Measurements from ENCODE around the gene ZNF672. TPM values are rescaled to one million over a fixed set of nuclear protein-coding genes. Genes with fewer than 3 reads are reported as not detected.
"Not testable (repeated sequence)": the region's sequence is repeated elsewhere in the genome, so short reads cannot be mapped to it uniquely, and the experiment has no call there.

The ZNF672 gene
- polyA plus RNA-seq (2013, experiment 1 of 2; ENCODE audit: insufficient read length): 13.2 TPM
- polyA plus RNA-seq (2013, experiment 2 of 2; ENCODE audit: insufficient read length): 13.5 TPM

DNA sequence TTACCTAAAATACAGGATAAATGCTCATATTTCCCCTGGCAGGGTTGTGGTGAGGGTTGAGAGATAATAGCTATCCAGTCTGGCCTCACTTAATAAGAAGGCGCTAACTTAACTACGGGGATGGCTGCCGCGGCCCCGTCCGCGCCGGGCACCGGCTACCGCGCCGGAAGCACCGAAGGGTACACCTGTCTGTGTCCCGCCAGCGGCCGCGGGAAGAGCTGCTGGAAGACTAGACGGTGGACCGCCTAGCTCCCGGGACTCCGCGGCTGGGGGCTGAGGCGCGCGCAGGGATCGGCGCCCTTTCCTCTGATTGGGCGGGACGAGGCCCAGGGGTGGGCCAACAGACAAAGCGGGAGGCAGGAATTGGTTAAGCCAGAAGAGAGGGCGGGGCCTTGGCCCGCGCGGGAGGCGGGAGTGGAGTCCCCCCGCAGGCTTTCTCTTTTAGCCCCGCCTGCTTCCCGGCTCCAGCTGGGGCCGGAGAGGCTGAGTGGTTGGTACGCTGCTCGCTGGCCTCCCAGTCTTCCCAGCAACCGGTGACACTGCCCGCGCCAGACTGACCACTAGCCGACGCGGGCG lies at the start of gene ZNF672:
Gene ZNF672 (plus strand): TSS at position 444 of the 576 bp plus-strand sequence. CDS start 9,051 bp downstream, outside the sequence.
- peak; percentile 98 for DNase-seq

DNA sequence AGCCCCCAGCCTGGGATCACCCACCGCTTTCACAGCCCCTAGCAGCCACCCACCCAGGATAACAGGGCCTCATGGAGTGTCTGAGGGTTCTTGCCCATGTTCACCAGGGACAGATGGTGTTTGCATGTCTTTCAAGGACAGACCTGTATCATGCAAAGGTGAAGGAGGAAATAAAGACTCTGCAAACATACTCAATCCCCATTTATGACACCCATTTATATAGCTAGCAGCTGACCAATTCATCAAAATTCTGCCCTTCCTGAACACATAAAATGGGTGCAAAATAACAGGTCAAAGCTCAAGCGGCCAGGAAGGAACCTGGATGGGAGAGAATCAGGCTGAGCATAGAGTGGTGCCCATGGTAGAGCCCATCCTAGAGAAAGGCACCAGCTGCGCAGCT lies 49.7 kb upstream of the ZNF672 start:
- no peak for DNase-seq

DNA sequence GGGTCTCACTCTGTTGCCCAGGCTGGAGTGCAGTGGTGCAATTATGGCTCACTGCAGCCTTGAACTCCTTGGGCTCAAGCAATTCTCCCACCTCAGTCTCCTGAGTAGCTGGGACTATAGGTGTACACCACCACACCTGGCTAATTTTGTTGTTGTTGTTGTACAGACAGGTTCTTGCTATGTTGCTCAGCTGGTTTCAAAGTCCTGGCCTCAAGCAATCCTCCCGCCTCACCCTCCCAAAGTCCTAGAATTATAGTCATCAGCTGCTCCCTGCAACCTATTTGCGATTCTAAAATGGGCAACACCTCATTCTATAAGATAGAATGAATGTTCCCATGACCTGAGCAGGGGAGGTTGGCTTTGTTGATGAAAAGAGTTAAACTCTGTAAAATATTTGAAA lies 48.7 kb upstream of the ZNF672 start:
- not testable (repeated sequence) for DNase-seq

DNA sequence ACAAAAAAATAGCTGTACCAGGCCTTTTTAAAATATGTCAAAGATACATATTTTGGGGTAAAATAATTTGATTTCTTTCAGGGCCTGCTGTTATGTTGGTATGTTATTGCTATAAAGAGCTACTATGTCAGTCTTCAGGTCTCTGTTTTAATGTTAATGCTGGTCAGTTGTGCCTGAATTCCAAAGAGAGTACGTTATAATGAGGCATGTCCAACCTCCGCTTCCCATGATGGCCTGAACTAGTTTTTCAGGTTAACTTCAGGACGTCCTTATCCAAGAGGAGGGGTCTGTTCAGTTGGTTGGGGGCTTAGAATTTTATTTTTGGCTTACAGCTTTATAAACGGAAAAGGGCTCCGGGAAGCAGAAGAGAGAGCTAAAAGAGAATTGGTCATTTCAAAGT lies 47.6 kb upstream of the ZNF672 start:
- no peak for DNase-seq

DNA sequence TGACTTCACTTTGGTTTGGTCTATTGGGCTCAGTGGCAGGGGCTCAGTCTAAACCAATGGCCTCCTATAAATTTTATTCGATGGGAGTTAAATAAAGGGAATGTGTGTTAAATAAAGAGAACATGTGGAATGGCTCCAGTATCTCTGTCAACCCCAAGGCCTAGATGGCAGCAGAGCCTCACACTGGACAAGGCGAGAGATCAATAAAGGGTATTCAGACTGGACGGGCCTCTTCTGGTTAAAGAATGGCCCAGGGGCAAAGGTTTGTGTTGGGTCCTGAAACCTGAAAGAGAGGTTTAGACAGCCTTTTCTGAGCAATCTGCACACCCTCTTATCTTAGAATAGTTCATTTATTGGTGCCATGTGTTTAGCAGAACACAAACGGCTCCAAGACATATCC lies 47.0 kb upstream of the ZNF672 start:
- DNase-seq: no peak

DNA sequence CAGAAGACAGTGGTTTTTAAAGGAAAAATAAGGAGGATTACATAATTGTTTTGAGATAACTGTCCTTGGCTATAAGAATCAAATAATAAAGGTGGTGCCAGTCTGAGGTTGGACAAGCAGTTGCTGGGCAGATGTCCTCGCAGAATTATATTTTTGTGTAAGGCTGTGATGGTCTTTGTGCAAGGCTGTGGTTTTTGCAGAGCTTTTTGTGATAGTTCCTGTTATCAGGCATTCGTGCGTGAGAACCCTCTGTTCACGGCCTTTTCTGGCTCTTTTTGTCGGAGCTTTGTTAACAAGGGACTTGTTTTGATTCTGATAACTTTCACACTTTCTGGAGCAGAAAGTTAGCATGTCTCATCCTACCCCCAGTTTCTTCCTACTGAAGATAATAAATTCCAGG lies 45.7 kb upstream of the ZNF672 start:
- no peak for DNase-seq

DNA sequence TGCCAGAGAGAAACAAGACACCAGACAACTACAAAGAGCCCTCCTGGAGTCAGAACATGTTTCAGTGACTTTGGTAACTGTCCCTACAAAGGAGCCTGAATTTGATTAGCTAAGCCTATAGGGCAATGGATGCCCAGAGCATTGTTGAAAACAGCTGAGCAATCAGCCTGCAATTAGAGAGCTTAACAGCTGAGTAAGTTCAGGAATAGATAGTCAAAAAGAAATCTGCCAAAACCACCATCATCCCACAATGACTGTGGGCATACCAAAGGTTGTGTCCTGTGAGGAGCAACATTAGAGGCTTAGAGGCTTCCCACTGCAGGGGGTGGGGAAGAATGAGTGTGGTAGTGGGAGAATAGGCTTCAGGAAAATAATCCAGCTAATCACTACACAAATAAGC lies 44.4 kb upstream of the ZNF672 start:
- no peak for DNase-seq

DNA sequence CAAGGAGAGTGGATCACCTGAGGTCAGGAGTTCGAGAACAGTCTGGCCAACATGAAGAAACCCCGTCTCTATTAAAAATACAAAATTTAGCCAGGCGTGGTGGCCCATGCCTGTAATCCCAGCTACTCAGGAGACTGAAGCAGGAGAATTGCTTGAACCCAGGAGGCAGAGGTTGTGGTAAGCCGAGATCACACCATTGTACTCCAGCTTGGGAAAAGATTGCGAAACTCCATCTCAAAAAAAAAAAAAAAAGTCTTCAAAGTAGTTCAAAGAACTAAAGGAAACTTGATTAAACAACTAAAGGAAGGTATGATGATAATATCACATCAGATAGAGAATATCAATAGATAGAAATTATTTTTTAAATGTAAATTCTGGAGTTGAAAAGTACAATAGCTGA lies 43.4 kb upstream of the ZNF672 start:
- DNase-seq: not testable (repeated sequence)

DNA sequence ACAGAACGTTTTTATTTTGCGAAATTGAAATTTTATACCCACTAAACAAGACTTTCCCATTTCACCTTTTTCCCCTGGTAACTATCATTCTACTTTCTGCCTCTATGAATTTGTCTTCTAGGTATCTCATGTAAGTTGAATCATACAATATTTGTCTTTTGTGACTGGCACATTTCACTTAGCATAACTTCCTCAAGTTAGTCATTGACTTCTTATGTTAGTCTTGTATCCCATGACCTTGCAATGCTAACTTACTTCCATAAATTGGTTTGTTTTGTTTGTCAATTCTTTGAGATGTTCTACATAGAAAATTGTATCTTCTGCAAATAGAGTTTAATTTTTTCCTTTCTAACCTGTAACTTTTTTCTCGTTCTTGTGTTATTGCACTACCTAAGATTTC lies 39.2 kb upstream of the ZNF672 start:
- no peak for DNase-seq

DNA sequence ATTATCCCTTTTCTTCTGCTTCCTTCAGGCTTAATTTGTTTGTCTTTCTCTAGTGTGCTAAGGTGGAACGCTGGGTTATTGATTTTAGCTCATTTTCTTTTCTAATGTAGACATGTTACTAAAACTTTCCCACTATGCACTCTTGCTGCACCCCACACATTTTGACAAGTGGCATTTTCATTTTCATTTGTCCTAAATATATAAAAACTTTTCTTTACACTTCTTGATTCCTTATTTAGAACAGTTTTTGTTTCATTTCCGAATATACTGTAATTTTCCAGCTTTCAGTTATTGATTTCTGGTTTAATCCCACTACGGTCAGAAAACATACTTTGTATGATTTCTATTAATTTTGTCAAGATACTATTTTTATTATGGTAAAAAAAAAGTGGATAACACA lies 37.6 kb upstream of the ZNF672 start:
- no peak for DNase-seq

DNA sequence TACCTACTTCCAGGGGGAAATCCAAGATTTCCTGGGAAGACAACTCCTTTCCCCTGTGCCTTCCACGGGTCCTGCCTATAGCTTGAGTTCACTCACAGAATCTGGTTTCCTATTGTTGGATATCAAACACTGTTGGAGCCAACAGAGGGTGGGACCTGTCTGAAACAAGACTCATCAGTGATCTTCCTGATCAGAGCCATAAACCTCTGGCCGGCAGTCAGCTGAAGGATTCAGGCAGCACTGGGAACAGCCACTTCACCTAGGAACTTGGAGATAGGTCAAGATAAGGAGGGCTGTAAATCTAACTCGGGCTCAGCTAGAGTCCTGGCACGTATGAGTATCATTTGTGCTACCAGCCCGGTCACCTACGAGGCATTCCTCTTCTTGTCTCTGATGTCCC lies 35.6 kb upstream of the ZNF672 start:
- no peak for DNase-seq

DNA sequence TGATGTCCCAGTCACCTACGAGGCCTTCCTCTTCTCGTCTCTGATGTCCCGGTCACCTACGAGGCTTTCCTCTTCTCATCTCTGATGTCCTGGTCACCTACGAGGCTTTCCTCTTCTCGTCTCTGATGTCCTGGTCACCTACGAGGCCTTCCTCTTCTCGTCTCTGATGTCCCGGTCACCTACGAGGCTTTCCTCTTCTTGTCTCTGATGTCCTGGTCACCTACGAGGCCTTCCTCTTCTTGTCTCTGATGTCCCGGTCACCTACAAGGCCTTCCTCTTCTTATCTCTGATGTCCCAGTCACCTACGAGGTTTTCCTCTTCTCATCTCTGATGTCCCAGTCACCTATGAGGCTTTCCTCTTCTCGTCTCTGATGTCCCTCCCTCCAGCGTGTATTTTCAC lies 34.5 kb upstream of the ZNF672 start:
- not testable (repeated sequence) for DNase-seq

DNA sequence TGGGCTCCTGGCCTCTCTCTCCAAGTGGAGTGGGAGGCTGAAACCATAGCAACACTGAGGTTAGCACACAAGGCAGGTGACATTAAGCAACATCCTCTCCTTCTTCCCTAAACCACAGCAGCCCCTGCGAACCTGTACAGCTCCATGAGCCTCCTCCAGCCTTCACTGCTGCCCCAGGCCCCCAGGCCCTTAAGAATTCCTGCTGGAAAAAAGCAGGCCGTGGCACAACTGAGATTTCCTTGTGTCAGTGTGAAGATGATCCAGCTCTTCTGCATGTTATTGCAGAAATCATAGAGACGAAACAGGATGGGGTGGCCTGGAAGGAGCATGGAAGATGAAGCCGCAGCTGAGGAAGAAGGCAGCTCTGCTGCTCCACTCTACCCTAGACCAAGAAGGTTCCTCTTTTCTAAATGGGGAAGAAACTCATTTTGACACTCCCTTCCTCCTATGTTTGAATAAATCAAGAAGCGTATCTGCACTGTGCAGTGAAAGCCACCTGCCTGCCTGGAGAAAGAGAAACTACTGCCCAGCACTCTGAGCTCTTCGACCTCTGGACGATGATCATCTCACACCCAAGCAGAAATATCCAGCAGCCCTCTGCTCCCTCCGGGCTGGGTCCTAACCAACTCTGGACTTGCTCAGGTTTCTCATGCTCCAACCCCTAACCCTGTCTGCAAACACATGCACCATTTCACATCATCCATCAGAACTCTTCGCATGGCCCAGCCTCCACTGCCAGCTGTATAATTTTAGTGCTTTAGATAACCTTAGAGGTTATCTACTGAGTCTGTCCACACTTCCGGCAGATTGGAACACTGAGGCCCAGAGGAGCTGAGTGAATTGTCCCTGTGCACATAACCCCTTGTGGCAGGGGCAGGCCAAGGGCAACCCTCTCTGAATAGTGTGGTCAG lies 33.0 kb upstream of the ZNF672 start:
- no peak for DNase-seq

DNA sequence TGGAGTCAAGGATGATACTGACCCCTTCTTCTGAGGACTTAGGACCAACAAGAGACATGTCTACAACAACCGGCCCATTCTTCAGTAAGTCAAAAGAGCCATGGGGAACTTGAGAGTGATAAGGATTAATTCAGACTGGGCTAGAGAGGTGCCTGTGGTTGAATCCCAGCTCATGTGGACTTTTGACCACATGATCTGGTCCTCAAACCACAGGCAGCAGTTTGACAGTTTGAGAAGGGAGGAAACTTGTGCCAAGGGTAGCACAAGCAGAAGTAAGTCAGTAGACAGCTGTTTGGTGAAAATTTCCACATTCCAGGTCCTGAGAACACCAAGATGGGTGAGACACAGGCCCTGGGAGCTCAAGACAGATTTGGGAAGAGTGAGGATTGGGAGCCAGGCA lies 32.1 kb upstream of the ZNF672 start:
- no peak for DNase-seq

DNA sequence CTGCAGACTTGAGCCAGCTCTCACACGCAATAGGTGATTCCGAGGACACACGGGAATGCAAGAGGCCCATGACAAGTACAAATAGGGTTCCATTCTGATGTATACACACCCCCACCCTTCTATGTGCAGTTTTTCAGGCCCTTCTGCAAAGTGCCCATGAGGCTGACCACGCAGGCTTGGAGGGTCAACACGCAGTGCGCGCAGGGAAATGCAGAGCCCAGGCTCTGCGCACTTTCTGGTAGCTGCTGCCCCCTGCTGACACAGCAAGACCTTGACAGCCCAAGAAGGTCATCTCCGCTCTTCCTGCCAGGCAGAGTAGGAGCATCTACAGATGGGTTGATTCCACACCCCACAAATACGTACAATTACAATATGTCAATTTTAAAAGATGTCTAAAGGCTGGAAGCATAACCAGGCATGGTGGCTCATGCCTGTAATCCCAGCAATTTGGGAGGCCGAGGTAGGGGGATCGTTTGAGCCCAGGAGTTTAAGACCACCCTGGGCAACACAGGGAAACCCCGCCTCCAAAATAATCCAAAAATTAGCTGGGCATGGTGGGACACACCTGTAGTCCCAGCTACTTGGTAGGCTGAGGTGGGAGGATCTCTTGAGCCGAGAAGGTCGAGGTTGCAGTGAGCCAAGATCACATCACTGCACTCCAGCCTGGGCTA lies 30.8 kb upstream of the ZNF672 start:
- DNase-seq: peak; percentile 42

DNA sequence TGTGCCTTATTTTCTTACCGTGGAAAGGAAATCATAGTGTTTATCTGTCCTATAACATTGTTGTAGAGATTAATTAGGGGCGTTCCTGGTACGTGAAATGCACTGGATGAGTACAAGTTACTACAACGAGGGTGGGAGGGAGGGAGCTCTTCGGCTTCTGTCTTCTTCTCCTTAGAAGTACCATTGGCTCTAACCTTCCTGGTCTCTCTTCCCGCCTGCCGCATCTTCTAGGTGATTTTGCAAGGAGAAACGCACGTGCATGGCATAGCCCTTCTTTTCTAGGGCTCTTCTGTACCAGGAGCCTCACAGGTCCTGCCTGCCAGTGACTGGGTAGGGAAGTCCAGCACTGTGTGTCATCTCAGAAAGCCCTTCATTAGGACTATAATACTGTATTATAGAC lies 29.1 kb upstream of the ZNF672 start:
- no peak for DNase-seq

DNA sequence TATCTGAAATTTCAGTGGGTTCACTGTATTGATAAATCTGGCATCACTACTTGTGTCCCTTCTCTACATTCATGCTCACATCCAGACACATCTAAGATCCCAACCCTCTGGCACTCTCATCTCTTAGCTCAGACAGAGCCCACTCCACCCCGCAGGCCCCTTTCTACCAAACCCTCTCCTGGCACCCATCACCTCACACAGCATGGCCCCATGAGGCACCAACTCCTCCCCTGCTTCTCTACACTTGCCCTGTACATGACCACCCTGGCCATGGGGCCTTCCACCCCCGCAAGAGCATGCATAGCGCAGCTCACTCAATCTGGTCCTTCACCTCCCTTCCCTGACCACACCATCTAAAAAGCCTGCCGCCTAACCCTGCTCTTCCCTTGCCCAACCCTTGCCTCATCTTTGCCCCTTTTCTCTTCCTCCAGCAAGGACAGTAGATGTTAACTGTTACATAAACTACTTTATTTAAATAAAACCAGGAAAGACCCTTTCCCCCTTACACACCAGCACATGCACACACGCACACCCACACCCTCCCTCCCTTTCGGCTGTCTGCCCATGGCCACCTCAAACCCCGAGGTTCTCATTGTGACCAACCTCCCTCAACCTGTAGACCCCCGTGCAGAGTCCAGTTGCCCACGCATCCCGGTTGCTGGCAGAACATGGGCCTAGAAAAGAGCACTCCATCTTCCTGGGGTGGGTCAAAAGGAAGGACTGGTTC lies 27.9 kb upstream of the ZNF672 start:
- DNase-seq: no peak

DNA sequence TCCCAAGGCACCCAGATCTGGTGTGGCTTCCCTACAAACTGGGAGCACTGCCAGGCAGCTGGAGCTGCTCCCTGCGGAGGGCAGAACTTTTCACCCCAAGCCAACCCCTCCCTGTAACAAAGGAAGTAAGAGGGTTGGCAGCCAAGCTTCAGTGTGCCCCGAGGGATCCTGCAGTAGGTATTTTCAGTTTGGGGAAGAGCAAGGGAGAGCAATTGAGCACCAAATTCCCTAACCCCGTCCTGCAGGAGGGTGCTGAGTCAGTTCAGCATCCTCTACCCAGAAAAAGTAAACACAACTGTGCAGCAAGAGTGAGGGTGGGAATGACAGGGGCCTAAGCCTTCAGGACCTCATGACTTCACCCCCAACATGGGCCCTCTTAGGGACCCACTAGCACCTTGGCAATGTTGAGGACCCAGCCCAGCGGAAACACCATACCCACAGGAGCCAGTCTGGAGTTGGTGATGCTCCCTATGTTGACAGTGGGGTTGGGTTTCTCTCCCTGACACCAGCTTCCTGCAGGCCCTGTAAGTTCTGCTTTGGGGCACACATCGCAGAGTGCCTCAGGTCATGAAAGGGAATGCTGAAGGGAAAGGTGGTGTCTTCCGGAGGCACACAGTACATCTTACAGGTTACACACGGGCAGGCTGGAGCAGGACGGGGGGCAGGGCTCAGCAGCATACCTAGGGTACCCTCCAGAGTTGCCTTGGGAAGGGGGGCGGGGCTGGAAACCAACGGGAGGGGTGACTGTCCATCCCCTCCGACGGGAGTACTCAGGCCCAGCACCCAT lies 27.1 kb upstream of the ZNF672 start:
- DNase-seq: peak; percentile 53

DNA sequence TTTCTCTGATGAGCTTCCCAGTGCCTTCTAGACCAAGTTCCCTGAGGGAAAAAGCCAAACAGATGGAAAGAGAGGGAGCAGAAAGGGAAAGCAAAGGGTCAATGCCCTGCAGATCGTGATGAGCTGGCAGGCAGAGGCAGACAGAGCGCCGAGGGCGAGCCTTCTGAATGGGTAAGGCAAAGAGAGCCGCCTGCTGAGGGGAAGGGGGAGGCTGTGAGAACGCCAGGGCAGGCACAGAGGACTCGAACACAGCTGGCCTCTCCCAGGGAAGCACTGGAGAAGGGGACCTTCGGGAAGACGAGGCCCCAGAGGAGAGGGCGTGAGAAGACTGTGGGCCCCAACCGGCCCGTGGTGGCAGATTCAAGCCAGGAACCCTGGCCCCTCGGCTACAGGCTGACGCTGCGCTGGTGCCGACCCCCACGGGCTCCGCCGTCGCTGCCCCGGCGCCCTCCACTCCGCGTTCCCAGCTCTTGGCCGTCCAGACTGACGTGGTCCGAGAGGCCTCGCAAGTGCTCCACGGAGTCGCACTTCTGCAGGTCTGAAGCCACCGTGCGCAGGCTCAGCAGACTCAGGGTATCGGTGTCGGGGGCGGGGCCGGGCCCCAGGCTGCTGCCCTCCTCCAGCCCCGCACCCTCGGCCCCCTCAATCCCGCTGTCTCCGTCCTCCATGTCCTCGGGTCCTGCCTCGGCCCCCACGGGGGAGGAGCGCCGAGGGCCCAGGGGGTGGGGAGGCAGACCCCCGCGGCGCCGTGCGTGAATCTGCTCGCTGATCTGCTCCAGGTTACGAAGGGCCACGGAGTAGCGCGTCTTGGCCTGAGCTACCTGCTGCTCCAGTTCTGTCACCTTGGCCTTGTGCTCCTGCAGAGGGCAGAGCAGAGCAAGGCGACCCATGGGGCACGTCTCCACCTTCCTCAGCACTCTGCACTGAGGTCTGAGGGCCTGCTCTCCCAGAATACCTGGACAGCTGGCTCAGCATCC lies 26.2 kb upstream of the ZNF672 start:
- no peak for DNase-seq

DNA sequence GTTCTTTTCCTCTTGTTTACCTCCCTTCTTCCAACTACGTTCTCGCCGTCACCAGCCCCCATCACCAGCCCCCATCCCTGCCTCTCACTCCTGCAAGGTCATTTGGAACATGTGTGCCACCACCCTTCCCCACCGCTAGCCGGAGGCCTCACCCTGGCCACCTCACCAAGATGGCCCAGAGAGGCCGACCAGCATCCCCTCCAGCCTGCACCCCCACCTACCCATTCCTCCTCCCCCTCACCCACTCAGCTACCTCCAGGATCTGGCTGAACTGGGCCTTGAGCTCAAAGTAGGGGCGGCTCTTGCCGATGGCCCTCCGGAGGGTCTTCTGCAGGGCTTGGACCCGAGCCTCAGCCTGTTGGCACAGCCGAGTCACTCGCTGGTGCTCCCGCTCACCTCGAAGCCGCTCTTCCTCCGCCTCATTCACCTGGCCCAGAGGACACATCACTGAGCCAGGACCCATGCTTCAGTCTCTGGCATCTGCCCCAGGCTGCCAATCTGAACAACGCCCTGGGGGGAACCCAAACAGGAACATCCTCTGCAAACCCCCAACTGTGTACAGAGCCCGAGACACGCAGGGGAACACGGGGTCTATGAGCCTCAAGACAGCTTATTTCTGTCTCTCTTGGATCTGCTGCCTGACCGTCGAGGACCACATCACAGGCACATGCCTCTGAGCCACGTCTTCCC lies 25.1 kb upstream of the ZNF672 start:
- DNase-seq: no peak
